ENCODE results near the gene SLC9C1.
"Not testable (repeated sequence)": the region's sequence is repeated elsewhere in the genome, so short reads cannot be mapped to it uniquely, and the experiment has no call there.

The SLC9C1 gene

GRCh38 chr3:112230033-112230432 lies 64.0 kb downstream of the SLC9C1 start:
- Histone ChIP-seq H3K27ac (no peak overlapping the region), H3K4me3 (no peak overlapping the region)

- Histone ChIP-seq H3K4me3 (no peak overlapping the region), H3K27ac (no peak overlapping the region)
These were observed 65.2 kb downstream of the SLC9C1 start for GRCh38 chr3:112228786-112229185.

- Histone ChIP-seq H3K4me3 (no peak overlapping the region), H3K27ac (no peak overlapping the region)
These were observed 93.7 kb downstream of the SLC9C1 start for GRCh38 chr3:112200317-112200666.

- no peak overlapping the region for H3K4me3 ChIP-seq
- no peak overlapping the region for H3K27ac ChIP-seq
These were observed 94.2 kb downstream of the SLC9C1 start for GRCh38 chr3:112199622-112200316.

GRCh38 chr3:112197131-112197530 lies 96.9 kb downstream of the SLC9C1 start:
- Histone ChIP-seq H3K4me3 (no peak overlapping the region), H3K27ac (no peak overlapping the region)

- Histone ChIP-seq H3K4me3 (no peak overlapping the region), H3K27ac (no peak overlapping the region)
These were observed 106.7 kb downstream of the SLC9C1 start for GRCh38 chr3:112187300-112187699.

- H3K27ac ChIP-seq, H3K4me3 ChIP-seq: not testable (repeated sequence)
These were observed 108.5 kb downstream of the SLC9C1 start for GRCh38 chr3:112185423-112186035.

GRCh38 chr3:112175646-112176045 lies 118.4 kb downstream of the SLC9C1 start:
- H3K4me3 ChIP-seq, result no peak overlapping the region
- H3K27ac ChIP-seq, result no peak overlapping the region

GRCh38 chr3:112175037-112175436 lies 119.0 kb downstream of the SLC9C1 start:
- no peak overlapping the region for H3K4me3 ChIP-seq
- no peak overlapping the region for H3K27ac ChIP-seq

- no peak overlapping the region for H3K4me3 ChIP-seq
- H3K27ac ChIP-seq, result no peak overlapping the region
These were observed 122.9 kb downstream of the SLC9C1 start for GRCh38 chr3:112171144-112171543.

GRCh38 chr3:112170046-112170445 lies 124.0 kb downstream of the SLC9C1 start:
- H3K27ac ChIP-seq, result no peak overlapping the region
- H3K4me3 ChIP-seq, result no peak overlapping the region

GRCh38 chr3:112167758-112168157 lies 126.3 kb downstream of the SLC9C1 start:
- H3K27ac ChIP-seq, result no peak overlapping the region

GRCh38 chr3:112149136-112149535 lies 144.9 kb downstream of the SLC9C1 start:
- H3K27ac ChIP-seq, result no peak overlapping the region
- no peak overlapping the region for H3K4me3 ChIP-seq

More at GRCh38 chr3:112167758-112168157, 126.3 kb downstream of the SLC9C1 start:
- H3K4me3 ChIP-seq, result no peak overlapping the region

- no peak overlapping the region for H3K27ac ChIP-seq
- H3K4me3 ChIP-seq, result no peak overlapping the region
These were observed 150.3 kb downstream of the SLC9C1 start for GRCh38 chr3:112143689-112144088.

- Histone ChIP-seq H3K27ac (no peak overlapping the region), H3K4me3 (no peak overlapping the region)
These were observed 150.8 kb downstream of the SLC9C1 start for GRCh38 chr3:112143251-112143650.

- no peak overlapping the region for H3K4me3 ChIP-seq
- H3K27ac ChIP-seq, result no peak overlapping the region
These were observed 152.7 kb downstream of the SLC9C1 start for GRCh38 chr3:112141293-112141692.

GRCh38 chr3:112140584-112140983 lies 153.4 kb downstream of the SLC9C1 start:
- H3K27ac ChIP-seq, result no peak overlapping the region
- H3K4me3 ChIP-seq, result no peak overlapping the region

GRCh38 chr3:112138219-112138969 lies 155.6 kb downstream of the SLC9C1 start:
- H3K27ac ChIP-seq, result peak overlapping the region in 1 of 21 experiments; percentile 32
- H3K4me3 ChIP-seq, result no peak overlapping the region

- H3K27ac ChIP-seq, result peak overlapping the region in 1 of 21 experiments; percentile 32
- no peak overlapping the region for H3K4me3 ChIP-seq
These were observed 156.2 kb downstream of the SLC9C1 start for GRCh38 chr3:112137781-112138180.

- H3K4me3 ChIP-seq, result no peak overlapping the region
- H3K27ac ChIP-seq, result peak overlapping the region in 1 of 21 experiments; percentile 11
These were observed 156.9 kb downstream of the SLC9C1 start for GRCh38 chr3:112136959-112137693.
